Liver (tissue), 9 donors: ENCODE measurements around the gene VWA5A. TPM values are rescaled to one million over a fixed set of nuclear protein-coding genes. Genes with fewer than 3 reads are reported as not detected.

Source experiments
- DNase-seq: peaks from one replicate; pipeline ENCODE4 v3.0.0-alpha.2; 2017; ENCODE audit warnings: low spot score
- H3K27ac ChIP-seq, 2 donors: one replicate each; pipeline ENCODE4 v1.7.0; 2013; ENCODE audit warnings: inconsistent platforms in 2 of 2, low read length in 2 of 2, control low read depth in 1 of 2, low read depth in 1 of 2, mild to moderate bottlenecking in 1 of 2
- H3K27me3 ChIP-seq, 4 donors: one replicate each; pipeline versions ENCODE4 v1.6.1 to v1.7.0; 2013; ENCODE audit warnings: low read length in 3 of 4, inconsistent platforms in 1 of 4, mild to moderate bottlenecking in 1 of 4, moderate library complexity in 1 of 4; ENCODE audit not compliant: control insufficient read depth in 4 of 4, insufficient read depth in 4 of 4
- H3K36me3 ChIP-seq, 4 donors: one replicate each; pipeline versions ENCODE4 v1.6.1 to v1.7.0; 2013; ENCODE audit warnings: low read length in 3 of 4, mild to moderate bottlenecking in 3 of 4, low read depth in 1 of 4, moderate library complexity in 1 of 4; ENCODE audit not compliant: control insufficient read depth in 4 of 4, insufficient read depth in 3 of 4
- H3K4me1 ChIP-seq, 4 donors: one replicate each; pipeline versions ENCODE4 v1.6.1 to v1.7.0; 2013; ENCODE audit warnings: low read length in 3 of 4, mild to moderate bottlenecking in 3 of 4, moderate library complexity in 1 of 4; ENCODE audit not compliant: control insufficient read depth in 4 of 4, insufficient read depth in 4 of 4
- H3K4me3 ChIP-seq, 3 donors: one replicate each; pipeline versions ENCODE4 v1.6.1 to v1.7.0; 2013; ENCODE audit warnings: low read length in 3 of 3, control low read depth in 1 of 3, low read depth in 1 of 3, mild to moderate bottlenecking in 1 of 3
- H3K9ac ChIP-seq, 2 donors: one replicate each; pipeline ENCODE4 v1.7.0; 2013; ENCODE audit warnings: low read length in 2 of 2, mild to moderate bottlenecking in 2 of 2, moderate library complexity in 2 of 2, control low read depth in 1 of 2, low read depth in 1 of 2
- H3K9me3 ChIP-seq, 4 donors: one replicate each; pipeline versions ENCODE4 v1.6.1 to v1.7.0; 2013; ENCODE audit warnings: low read length in 3 of 4; ENCODE audit not compliant: control insufficient read depth in 4 of 4
- ATF3 ChIP-seq: IDR thresholded peaks from 2 replicates; pipeline ENCODE4 v1.6.1; 2016; ENCODE audit warnings: antibody characterized with exemption
- EGR1 ChIP-seq, 2 donors: IDR thresholded peaks; 2 replicates each; pipeline ENCODE4 v1.6.1; 2016 to 2018; ENCODE audit warnings: antibody characterized with exemption in 2 of 2, low read depth in 2 of 2
- FOXA1 ChIP-seq: IDR thresholded peaks from 2 replicates; pipeline ENCODE4 v1.6.1; 2016; ENCODE audit warnings: antibody characterized with exemption
- FOXA2 ChIP-seq: IDR thresholded peaks from 2 replicates; pipeline ENCODE4 v1.6.1; 2016; ENCODE audit warnings: antibody characterized with exemption
- GABPA ChIP-seq, 2 donors: IDR thresholded peaks in 1 of 2; conservative IDR thresholded peaks in 1 of 2; 2 replicates each; pipeline ENCODE4 v1.6.1; 2016; ENCODE audit warnings: antibody characterized with exemption in 2 of 2, mild to moderate bottlenecking in 1 of 2, moderate library complexity in 1 of 2
- HNF4A ChIP-seq, 2 donors: conservative IDR thresholded peaks; 2 replicates each; pipeline ENCODE4 v1.6.1; 2016; ENCODE audit warnings: antibody characterized with exemption in 2 of 2, mild to moderate bottlenecking in 2 of 2
- HNF4G ChIP-seq: IDR thresholded peaks from 2 replicates; pipeline ENCODE4 v1.6.1; 2016; ENCODE audit warnings: antibody characterized with exemption
- JUND ChIP-seq, 2 donors: IDR thresholded peaks; 2 replicates each; pipeline ENCODE4 v1.6.1; 2016; ENCODE audit warnings: antibody characterized with exemption in 2 of 2
- MAX ChIP-seq: IDR thresholded peaks from 2 replicates; pipeline ENCODE4 v1.6.1; 2016; ENCODE audit warnings: antibody characterized with exemption
- NR2F2 ChIP-seq: IDR thresholded peaks from 2 replicates; pipeline ENCODE4 v1.6.1; 2016; ENCODE audit warnings: antibody characterized with exemption
- RAD21 ChIP-seq, 2 donors: IDR thresholded peaks; 2 replicates each; pipeline ENCODE4 v1.6.1; 2016; ENCODE audit warnings: antibody characterized with exemption in 2 of 2, mild to moderate bottlenecking in 2 of 2
- REST ChIP-seq: IDR thresholded peaks from 2 replicates; pipeline ENCODE4 v1.6.1; 2016; ENCODE audit warnings: antibody characterized with exemption, mild to moderate bottlenecking
- RXRA ChIP-seq, 2 donors: IDR thresholded peaks; 2 replicates each; pipeline ENCODE4 v1.6.1; 2017 to 2018; ENCODE audit warnings: antibody characterized with exemption in 2 of 2, mild to moderate bottlenecking in 1 of 2
- SP1 ChIP-seq: IDR thresholded peaks from 2 replicates; pipeline ENCODE4 v1.6.1; 2018; ENCODE audit warnings: antibody characterized with exemption, mild to moderate bottlenecking
- TAF1 ChIP-seq: conservative IDR thresholded peaks from 2 replicates; pipeline ENCODE4 v1.6.1; 2016; ENCODE audit warnings: antibody characterized with exemption, mild to moderate bottlenecking
- YY1 ChIP-seq: IDR thresholded peaks from 2 replicates; pipeline ENCODE4 v1.6.1; 2016; ENCODE audit warnings: antibody characterized with exemption, mild to moderate bottlenecking
- ZBTB33 ChIP-seq: IDR thresholded peaks from 2 replicates; pipeline ENCODE4 v1.6.1; 2016; ENCODE audit warnings: antibody characterized with exemption
- WGBS: extraction: QIAGEN DNeasy Blood & Tissue Kit; methylation state at CpG from one replicate; pipeline ENCODE4 v1.1.7; 2013; 5-methylcytosine and 5-hydroxymethylcytosine counted together
- polyA plus RNA-seq, 2 donors: library from polyadenylated mRNA; stranded (reverse) in 1 of 2; unstranded in 1 of 2; fragments of 200-250 nt in 1 of 2; fragments of >200 nt in 1 of 2; fragmentation: Nextera tagmentation in 1 of 2; extraction: Ambion mirVana in 1 of 2; gene quantifications; one replicate each; pipeline versions ENCODE4 v1.2.1 to v1.2.3, GENCODE V29; 2013 to 2015
- total RNA-seq, 2 donors: library from RNA; depleted of rRNA; stranded (reverse); fragments of >200 nt; gene quantifications; one replicate each; pipeline ENCODE4 v1.2.3, GENCODE V29; 2014
- donor health status: healthy.
- donor health status: healthy.
- donor health status: healthy.
- donor health status: healthy.
- donor health status: healthy.

Gene VWA5A
- total and polyA plus RNA-seq, 4 donors = 2.3 to 5.7 (median 3.7) TPM

- no peak overlapping the region for H3K4me3 ChIP-seq
- WGBS = 62% methylated on average over 2 of the region's 2 CpGs
- H3K27me3 ChIP-seq = peaks cover 0 to 14% (median 4%) of the 10 kb centered on the region in 4 donors
- H3K36me3 ChIP-seq = no peaks in the 10 kb centered on the region
- H3K9ac ChIP-seq = no peak overlapping the region
- no peaks in the 10 kb centered on the region for H3K4me1 ChIP-seq
- H3K27ac ChIP-seq = no peak overlapping the region
- no peak for DNase-seq
- no peaks in the 10 kb centered on the region for H3K9me3 ChIP-seq
- TF ChIP-seq SP1 (no peak), JUND (IDR thresholded peaks at IDR 0.05) (no peak), FOXA1 (no peak), MAX (no peak), TAF1 (no peak), REST (no peak), FOXA2 (no peak), RAD21 (IDR thresholded peaks at IDR 0.05) (no peak), NR2F2 (no peak), ZBTB33 (no peak), HNF4A (conservative IDR thresholded peaks at IDR 0.05) (no peak), ATF3 (no peak)
These were observed 75.3 kb downstream of the VWA5A start for GRCh38 chr11:124190298-124191139.

- H3K9ac ChIP-seq = no peak overlapping the region
- DNase-seq = no peak
- WGBS = 72% methylated on average over 6 of the region's 6 CpGs
- H3K9me3 ChIP-seq = no peaks in the 10 kb centered on the region
- H3K27me3 ChIP-seq = peaks cover 0 to 6% (median under 1%) of the 10 kb centered on the region in 4 donors
- no peaks in the 10 kb centered on the region for H3K36me3 ChIP-seq
- no peak overlapping the region for H3K27ac ChIP-seq
- H3K4me1 ChIP-seq = no peaks in the 10 kb centered on the region
- H3K4me3 ChIP-seq = no peak overlapping the region
- TF ChIP-seq RXRA (IDR thresholded peaks at IDR 0.05) (no peak), HNF4A (conservative IDR thresholded peaks at IDR 0.05) (no peak), REST (no peak), ZBTB33 (no peak), FOXA2 (no peak), NR2F2 (no peak), GABPA (IDR thresholded peaks at IDR 0.05 in 1 of 2, conservative IDR thresholded peaks at IDR 0.05 in 1 of 2) (no peak), MAX (no peak), RAD21 (IDR thresholded peaks at IDR 0.05) (no peak), JUND (IDR thresholded peaks at IDR 0.05) (no peak), EGR1 (IDR thresholded peaks at IDR 0.05; ENCODE audit: low read depth in 2 of 2) (no peak), YY1 (no peak), HNF4G (no peak)
These were observed 78.2 kb downstream of the VWA5A start for GRCh38 chr11:124193221-124194010.
